CD4-positive, alpha-beta memory T cell (primary cell): ENCODE data around the gene ADRA2B. TPM values are rescaled to one million over a fixed set of nuclear protein-coding genes. Genes with fewer than 3 reads are reported as not detected.

Experiments
- CTCF ChIA-PET: fragments of 350-600 bp; sonication (Branson Sonifier 250); formaldehyde crosslinking; loops from one replicate; lab custom pipeline; 2021; ENCODE audit warnings: inconsistent platforms; ENCODE audit not compliant: partially characterized antibody; lab: Charles Lee
- POLR2A ChIA-PET: fragments of 350-600 bp; sonication (Branson Sonifier 250); formaldehyde crosslinking; loops from one replicate; lab custom pipeline; 2021; ENCODE audit not compliant: partially characterized antibody; lab: Charles Lee
- DNase-seq, 5 donors: peaks; one replicate each; pipeline versions ENCODE4 v3.0.0 to v3.0.0-alpha.2; 2020 to 2022; ENCODE audit warnings: mixed read lengths in 1 of 5
- H3K27ac ChIP-seq: one replicate; pipeline ENCODE4 v1.7.0; 2013; ENCODE audit warnings: low read depth, low read length
- H3K27me3 ChIP-seq: 2 replicates; pipeline ENCODE4 v1.7.0; 2013; ENCODE audit warnings: mild to moderate bottlenecking, low read length, moderate library complexity; ENCODE audit not compliant: insufficient read depth
- H3K36me3 ChIP-seq: 2 replicates; pipeline ENCODE4 v1.7.0; 2013; ENCODE audit warnings: mild to moderate bottlenecking, low read length, moderate library complexity; ENCODE audit not compliant: insufficient read depth
- H3K4me1 ChIP-seq: 2 replicates; pipeline ENCODE4 v1.7.0; 2013; ENCODE audit warnings: mild to moderate bottlenecking, low read length, moderate library complexity; ENCODE audit not compliant: insufficient read depth
- H3K4me3 ChIP-seq, 2 donors: one replicate each; pipeline ENCODE4 v1.7.0; 2013; ENCODE audit warnings: low read length in 2 of 2, mild to moderate bottlenecking in 1 of 2
- H3K9me3 ChIP-seq, 2 donors: one replicate each; pipeline ENCODE4 v1.7.0; 2013; ENCODE audit warnings: low read length in 2 of 2, control low read depth in 1 of 2; ENCODE audit not compliant: control insufficient read depth in 1 of 2
- H3K27ac Mint-ChIP-seq, 7 donors: one replicate each; pipeline ENCODE4 v1.8.0; 2020 to 2021; ENCODE audit warnings: mixed read lengths in 7 of 7, mild to moderate bottlenecking in 6 of 7, inconsistent platforms in 3 of 7, moderate library complexity in 3 of 7
- H3K27me3 Mint-ChIP-seq, 2 donors: one replicate each; pipeline ENCODE4 v1.8.0; 2020 to 2021; ENCODE audit warnings: mixed read lengths in 2 of 2
- H3K36me3 Mint-ChIP-seq, 2 donors: one replicate each; pipeline ENCODE4 v1.8.0; 2020 to 2021; ENCODE audit warnings: mixed read lengths in 2 of 2, inconsistent platforms in 1 of 2, mild to moderate bottlenecking in 1 of 2
- H3K4me1 Mint-ChIP-seq, 4 donors: one replicate each; pipeline ENCODE4 v1.8.0; 2020 to 2021; ENCODE audit warnings: mixed read lengths in 4 of 4, mild to moderate bottlenecking in 1 of 4
- H3K4me3 Mint-ChIP-seq, 8 donors: one replicate each; pipeline ENCODE4 v1.8.0; 2020 to 2021; ENCODE audit warnings: mixed read lengths in 8 of 8, mild to moderate bottlenecking in 7 of 8, moderate library complexity in 6 of 8, inconsistent platforms in 3 of 8
- H3K9me3 Mint-ChIP-seq, 8 donors: one replicate each; pipeline ENCODE4 v1.8.0; 2020 to 2021; ENCODE audit warnings: mixed read lengths in 8 of 8, mild to moderate bottlenecking in 5 of 8, inconsistent platforms in 3 of 8, moderate library complexity in 1 of 8
- intact Hi-C: fragments of 100-400 bp; cut with micrococcal nuclease; formaldehyde crosslinking; loops from one replicate; pipeline ENCODE4 v1.15.1; 2023
- polyA plus RNA-seq, 2 donors: library from polyadenylated mRNA; unstranded; fragments of 300-500 nt; fragmentation: Illumina TruSeq; gene quantifications; one replicate each; pipeline ENCODE4 v1.2.3, GENCODE V29; 2021
- total RNA-seq, 2 experiments: library from RNA; stranded (reverse); gene quantifications; one replicate each; pipeline ENCODE4 v1.2.3, GENCODE V29; 2021

Gene ADRA2B
- total and polyA plus RNA-seq, 4 experiments from 2014 or later = not detected

DNA sequence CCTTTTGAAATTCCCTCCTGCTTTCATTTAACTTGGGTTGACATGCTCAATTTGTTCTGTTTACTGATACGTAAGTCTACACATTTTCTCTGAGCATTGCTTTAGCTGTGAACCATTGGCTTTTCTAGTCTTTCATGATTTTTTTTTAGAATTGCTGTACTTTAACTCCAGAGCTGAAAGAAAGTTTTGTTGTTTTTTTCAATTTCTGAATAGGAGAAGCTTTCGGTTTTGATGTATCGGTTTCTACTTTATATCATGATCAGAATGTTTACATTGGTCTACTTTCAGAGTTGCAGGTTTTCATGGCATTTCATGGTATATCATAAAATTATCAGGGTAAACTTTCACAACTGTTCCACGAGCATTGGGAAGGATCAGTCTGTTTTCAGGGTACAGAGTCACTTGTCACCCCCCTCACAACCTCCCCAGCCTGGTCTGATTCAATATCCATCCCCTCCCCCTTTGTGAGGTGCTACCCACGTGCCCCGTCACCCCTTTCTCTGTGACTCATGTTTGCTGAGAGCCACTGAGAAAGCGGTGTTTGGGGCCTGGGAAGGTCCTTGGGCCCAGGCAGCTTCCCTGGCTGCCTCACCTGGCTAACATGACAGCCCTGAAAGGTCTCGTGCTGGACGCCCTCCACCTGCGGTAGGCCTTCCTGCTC is 14.9 kb upstream of the ADRA2B start:
- H3K4me3 Mint-ChIP-seq = no peak overlapping the region
- H3K27ac ChIP-seq = no peak overlapping the region
- peaks cover 11 to 28% of the 10 kb centered on the region in 2 donors for H3K36me3 Mint-ChIP-seq
- no peak for DNase-seq
- intact Hi-C loops = no loop called here
- ChIA-PET POLR2A (interaction anchor here (1.1 to 1.2 kb wide), 3 partner anchors 13 to 43 kb away, joined by 3 read pairs; no protein-coding TSS in a partner anchor), CTCF (interaction anchor here (0.7 to 2.4 kb wide), 5 partner anchors 10 to 156 kb away, joined by 3 to 11 read pairs (median 5); partner anchors contain the start of gene ADRA2B)
- H3K9me3 Mint-ChIP-seq = no peaks in the 10 kb centered on the region
- no peaks in the 10 kb centered on the region for H3K27me3 Mint-ChIP-seq
- H3K4me3 ChIP-seq = no peak overlapping the region
- H3K4me1 ChIP-seq = no peaks in the 10 kb centered on the region
- H3K9me3 ChIP-seq = no peaks in the 10 kb centered on the region
- no peaks in the 10 kb centered on the region for H3K36me3 ChIP-seq
- no peaks in the 10 kb centered on the region for H3K27me3 ChIP-seq
- peaks cover 0 to 11% (median 3%) of the 10 kb centered on the region in 4 donors for H3K4me1 Mint-ChIP-seq
- H3K27ac Mint-ChIP-seq = peak overlapping the region in 4 of 7 donors; percentile 3 to 53 (median 25)

DNA sequence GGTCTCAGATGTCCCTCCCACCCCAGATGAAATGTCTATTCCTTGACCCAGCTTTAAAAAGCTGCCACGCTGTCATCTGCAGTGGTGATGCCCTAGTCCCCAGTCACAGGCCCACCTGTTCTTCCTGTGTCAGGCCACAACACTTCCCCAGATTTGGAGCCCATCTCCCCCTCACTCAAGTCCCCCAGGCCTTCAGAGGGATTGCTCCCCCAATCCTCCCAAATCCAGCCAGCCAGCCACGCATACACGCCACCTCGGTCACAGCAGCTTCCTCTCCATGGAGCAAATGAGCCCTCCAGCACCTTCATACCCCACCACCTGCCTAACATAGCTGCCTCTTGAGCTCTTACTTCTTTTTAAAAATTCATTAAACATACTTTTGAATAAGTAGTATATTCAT is 14.1 kb upstream of the ADRA2B start:
- no peaks in the 10 kb centered on the region for H3K27me3 ChIP-seq
- no peaks in the 10 kb centered on the region for H3K4me1 ChIP-seq
- peak overlapping the region in 1 of 8 donors; percentile 1 for H3K4me3 Mint-ChIP-seq
- peaks cover 16 to 31% of the 10 kb centered on the region in 2 donors for H3K36me3 Mint-ChIP-seq
- H3K4me1 Mint-ChIP-seq = peaks cover 0 to 11% (median 3%) of the 10 kb centered on the region in 4 donors
- H3K27ac Mint-ChIP-seq = peak overlapping the region in 3 of 7 donors; percentile 3 to 61 (median 24)
- H3K36me3 ChIP-seq = no peaks in the 10 kb centered on the region
- no peaks in the 10 kb centered on the region for H3K27me3 Mint-ChIP-seq
- no peak overlapping the region for H3K27ac ChIP-seq
- intact Hi-C loops = no loop called here
- H3K9me3 Mint-ChIP-seq = no peaks in the 10 kb centered on the region
- no peak for DNase-seq
- ChIA-PET POLR2A (interaction anchor here (1.1 to 1.2 kb wide), 2 partner anchors 14 to 28 kb away, joined by 3 read pairs; no protein-coding TSS in a partner anchor), CTCF (interaction anchor here (0.9 to 2.4 kb wide), 4 partner anchors 11 to 44 kb away, joined by 3 to 11 read pairs (median 6); partner anchors contain the start of gene ADRA2B)
- H3K4me3 ChIP-seq = no peak overlapping the region
- no peaks in the 10 kb centered on the region for H3K9me3 ChIP-seq

DNA sequence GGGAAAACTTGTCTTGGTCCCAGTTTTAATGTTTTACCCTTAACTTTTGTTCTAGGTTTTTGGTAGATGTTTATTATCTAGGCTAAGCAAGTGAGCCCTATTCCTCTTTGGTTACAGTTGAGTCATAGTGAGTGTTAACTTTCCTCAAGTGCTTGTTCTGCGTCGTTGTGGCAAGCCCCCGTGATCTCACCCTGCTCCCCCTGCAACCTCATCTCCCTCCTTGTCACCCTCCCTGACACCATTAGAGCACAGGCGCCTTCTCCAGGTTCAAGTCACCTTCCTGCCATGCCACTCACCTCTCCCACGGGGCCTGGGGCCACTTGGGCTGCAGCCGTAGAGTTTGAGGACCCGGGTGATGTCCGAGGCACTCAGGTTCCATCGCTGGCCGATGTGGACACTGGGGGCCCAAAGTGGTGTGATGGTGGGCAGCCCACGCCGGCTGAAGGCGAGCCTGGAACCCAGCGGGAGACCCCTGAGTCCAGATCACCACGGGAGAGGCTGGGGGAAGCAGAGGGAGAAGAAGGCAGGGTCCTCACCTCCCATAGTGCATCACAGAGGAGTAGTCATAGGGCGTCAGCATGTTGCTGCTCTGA is 13.3 kb upstream of the ADRA2B start:
- Histone ChIP-seq H3K9me3 (no peaks in the 10 kb centered on the region), H3K36me3 (no peaks in the 10 kb centered on the region), H3K4me1 (no peaks in the 10 kb centered on the region), H3K27ac (no peak overlapping the region), H3K27me3 (no peaks in the 10 kb centered on the region), H3K4me3 (no peak overlapping the region)
- Mint-ChIP-seq H3K4me3 (no peak overlapping the region), H3K27me3 (peaks cover 1 to 3% of the 10 kb centered on the region in 2 donors), H3K27ac (peak overlapping the region in 1 of 7 donors; percentile 73), H3K4me1 (peaks cover 0 to 11% (median 3%) of the 10 kb centered on the region in 4 donors), H3K9me3 (no peaks in the 10 kb centered on the region), H3K36me3 (peaks cover 20 to 34% of the 10 kb centered on the region in 2 donors)
- peak in 1 of 5 donors; percentile 31 for DNase-seq
- CTCF ChIA-PET = interaction anchor here (2.4 kb wide), 1 partner anchor 45 kb away, joined by 11 read pairs; no protein-coding TSS in a partner anchor
- POLR2A ChIA-PET = no interaction called here
- intact Hi-C loops = no loop called here

DNA sequence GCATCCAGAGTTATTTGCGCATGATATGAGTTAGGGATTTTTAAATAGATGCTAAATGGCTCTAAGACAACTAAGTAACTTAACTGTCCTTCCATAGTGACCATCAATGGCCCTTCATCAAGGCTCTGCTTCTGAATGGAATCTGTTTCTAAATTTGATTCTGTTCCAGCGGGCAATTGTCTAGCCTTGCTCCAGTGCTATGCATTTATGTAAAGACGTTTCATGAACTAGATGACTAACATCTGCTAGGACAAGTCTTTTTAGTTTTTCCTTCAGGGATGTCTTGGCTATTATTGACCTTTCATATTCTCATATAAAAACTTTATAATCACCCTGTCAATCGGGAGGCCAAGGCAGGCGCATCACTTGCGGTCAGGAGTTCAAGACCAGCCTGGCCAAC is 12.1 kb upstream of the ADRA2B start:
- intact Hi-C loops = no loop called here
- Histone ChIP-seq H3K36me3 (no peaks in the 10 kb centered on the region), H3K27me3 (no peaks in the 10 kb centered on the region), H3K4me1 (no peaks in the 10 kb centered on the region), H3K9me3 (no peaks in the 10 kb centered on the region), H3K4me3 (no peak overlapping the region), H3K27ac (no peak overlapping the region)
- peaks cover 21 to 36% of the 10 kb centered on the region in 2 donors for H3K36me3 Mint-ChIP-seq
- H3K4me3 Mint-ChIP-seq = no peak overlapping the region
- no peak for DNase-seq
- H3K4me1 Mint-ChIP-seq = peaks cover 0 to 11% (median 3%) of the 10 kb centered on the region in 4 donors
- peaks cover 1 to 6% of the 10 kb centered on the region in 2 donors for H3K27me3 Mint-ChIP-seq
- peak overlapping the region in 1 of 7 donors; percentile 59 for H3K27ac Mint-ChIP-seq
- H3K9me3 Mint-ChIP-seq = no peaks in the 10 kb centered on the region
- CTCF ChIA-PET = interaction anchor here (1.0 kb wide), 1 partner anchor 11 kb away, joined by 4 read pairs; no protein-coding TSS in a partner anchor
- POLR2A ChIA-PET = no interaction called here

DNA sequence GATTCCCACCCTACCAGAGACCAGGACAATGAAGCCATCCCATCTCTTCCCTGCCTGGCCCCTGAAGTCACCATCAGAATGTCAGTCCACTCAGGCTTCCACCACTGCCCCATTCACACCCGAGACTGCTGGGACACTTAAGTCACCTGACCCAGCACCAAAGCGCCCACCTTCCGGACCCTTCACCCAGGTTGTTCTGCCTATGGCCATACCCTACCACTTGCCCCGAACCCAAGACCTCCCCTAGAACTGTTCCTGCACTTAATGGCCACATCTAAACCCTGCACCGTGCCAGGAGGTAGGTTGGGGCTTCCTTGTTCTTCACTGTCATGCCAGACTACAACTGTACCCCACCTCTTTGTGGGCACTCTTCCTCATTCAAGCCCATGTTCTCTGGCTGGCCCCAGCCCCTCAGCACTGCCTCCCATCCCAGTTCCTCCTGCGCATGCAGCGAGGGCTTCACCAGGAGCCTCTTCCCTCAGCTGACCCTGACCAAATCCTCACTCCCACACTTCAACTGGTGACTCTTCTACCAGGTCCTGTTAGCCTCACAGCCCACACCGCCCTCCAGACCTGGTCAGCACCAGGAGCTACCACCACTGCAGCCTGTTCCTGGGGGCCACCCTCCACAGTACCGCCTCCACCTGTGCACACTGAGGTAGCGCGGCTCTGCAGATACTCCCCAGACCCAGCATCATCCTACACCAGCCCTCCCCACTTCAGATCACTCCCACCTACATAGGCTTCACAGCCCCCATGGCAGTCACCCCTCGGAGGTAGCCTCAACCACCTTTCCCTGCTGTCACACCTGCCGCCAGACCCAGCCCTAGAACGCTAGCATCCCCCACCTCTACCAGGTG is 8.3 kb upstream of the ADRA2B start:
- Histone ChIP-seq H3K4me1 (no peaks in the 10 kb centered on the region), H3K36me3 (no peaks in the 10 kb centered on the region), H3K27ac (no peak overlapping the region), H3K4me3 (no peak overlapping the region), H3K27me3 (no peaks in the 10 kb centered on the region), H3K9me3 (no peaks in the 10 kb centered on the region)
- peak overlapping the region in 1 of 7 donors; percentile 72 for H3K27ac Mint-ChIP-seq
- intact Hi-C loops = no loop called here
- peaks cover 21 to 23% of the 10 kb centered on the region in 2 donors for H3K36me3 Mint-ChIP-seq
- peak overlapping the region in 1 of 8 donors; percentile 40 for H3K4me3 Mint-ChIP-seq
- peaks cover 20 to 25% of the 10 kb centered on the region in 2 donors for H3K27me3 Mint-ChIP-seq
- DNase-seq = peak in 1 of 5 donors; percentile 32
- ChIA-PET CTCF (interaction anchor here (0.7 to 1.0 kb wide), 2 partner anchors 50 to 102 kb away, joined by 3 read pairs; no protein-coding TSS in a partner anchor), POLR2A (no interaction called here)
- peaks cover 0 to 10% (median 0%) of the 10 kb centered on the region in 4 donors for H3K4me1 Mint-ChIP-seq
- no peaks in the 10 kb centered on the region for H3K9me3 Mint-ChIP-seq

DNA sequence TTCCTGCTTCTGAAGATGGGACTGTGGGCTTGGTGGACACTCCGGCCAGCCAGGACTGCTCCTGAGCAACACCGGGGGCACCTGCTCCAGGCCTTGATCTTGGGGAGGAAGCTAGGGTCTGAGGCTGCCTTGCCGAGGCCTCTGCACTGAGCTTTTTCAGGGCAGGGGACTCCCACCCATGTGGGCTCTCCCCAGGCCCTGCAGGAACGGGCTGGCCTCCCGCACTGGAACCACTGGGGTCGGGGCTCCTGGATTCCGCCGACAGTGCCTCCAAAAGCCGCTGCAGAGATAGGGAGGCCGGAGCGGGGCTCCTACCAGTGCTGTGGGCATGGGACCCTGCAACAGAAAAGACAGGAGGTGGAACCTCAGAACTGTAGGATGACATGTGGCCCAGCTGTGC is 7.6 kb upstream of the ADRA2B start:
- POLR2A ChIA-PET = no interaction called here
- intact Hi-C loops = no loop called here
- H3K27me3 Mint-ChIP-seq = peaks cover 25 to 31% of the 10 kb centered on the region in 2 donors
- no peaks in the 10 kb centered on the region for H3K9me3 ChIP-seq
- no peak overlapping the region for H3K4me3 Mint-ChIP-seq
- H3K27me3 ChIP-seq = no peaks in the 10 kb centered on the region
- H3K27ac ChIP-seq = no peak overlapping the region
- no peaks in the 10 kb centered on the region for H3K4me1 ChIP-seq
- CTCF ChIA-PET = interaction anchor here (0.7 to 1.1 kb wide), 3 partner anchors 15 to 101 kb away, joined by 3 read pairs; no protein-coding TSS in a partner anchor
- H3K9me3 Mint-ChIP-seq = no peaks in the 10 kb centered on the region
- peaks cover 0 to 15% (median 0%) of the 10 kb centered on the region in 4 donors for H3K4me1 Mint-ChIP-seq
- DNase-seq = no peak
- H3K36me3 Mint-ChIP-seq = peaks cover 19 to 21% of the 10 kb centered on the region in 2 donors
- no peak overlapping the region for H3K4me3 ChIP-seq
- no peak overlapping the region for H3K27ac Mint-ChIP-seq
- no peaks in the 10 kb centered on the region for H3K36me3 ChIP-seq
